HepG2 (cell line): ENCODE measurements around the gene MAP2K7. TPM values are rescaled to one million over a fixed set of nuclear protein-coding genes. Genes with fewer than 3 reads are reported as not detected.
A peak's percentile ranks its signal among the peaks of the same experiment; 100 is the strongest.

Source experiments
- ARID4A ChIP-seq: sonication (generic); formaldehyde crosslinking; IDR thresholded peaks from 2 replicates; pipeline ENCODE4 v1.5.0; 2020; ENCODE audit warnings: mild to moderate bottlenecking, missing genetic modification reagents, borderline replicate concordance
- BCL3 ChIP-seq: sonication (generic); formaldehyde crosslinking; IDR thresholded peaks from 2 replicates; pipeline ENCODE4 v1.5.1; 2020; ENCODE audit warnings: mild to moderate bottlenecking, missing genetic modification reagents, moderate library complexity
- BORCS8-MEF2B ChIP-seq: sonication (generic); formaldehyde crosslinking; IDR thresholded peaks from 2 replicates; pipeline ENCODE4 v1.8.0; 2022; ENCODE audit warnings: mild to moderate bottlenecking, missing genetic modification reagents
- CENPT ChIP-seq: sonication (generic); formaldehyde crosslinking; IDR thresholded peaks from 2 replicates; pipeline ENCODE4 v1.8.0; 2022; ENCODE audit warnings: low read depth, mild to moderate bottlenecking, moderate library complexity, missing genetic modification reagents
- FOSL2 ChIP-seq: sonication (generic); formaldehyde crosslinking; IDR thresholded peaks from 2 replicates; pipeline ENCODE4 v1.4.0; 2020; ENCODE audit warnings: missing genetic modification reagents
- HES4 ChIP-seq: sonication (generic); formaldehyde crosslinking; IDR thresholded peaks from 2 replicates; pipeline ENCODE4 v1.9.0; 2021; ENCODE audit warnings: mild to moderate bottlenecking, missing genetic modification reagents, borderline replicate concordance
- HNRNPUL1 ChIP-seq: fragments of 200-400 bp; formaldehyde crosslinking; IDR thresholded peaks from 2 replicates; pipeline ENCODE4 v1.6.1; 2017; ENCODE audit warnings: low read depth, mild to moderate bottlenecking, low read length, moderate library complexity
- MYC ChIP-seq: sonication (generic); formaldehyde crosslinking; IDR thresholded peaks from 2 replicates; pipeline ENCODE4 v1.9.0; 2021; ENCODE audit warnings: missing genetic modification reagents, borderline replicate concordance
- SP2 ChIP-seq: sonication (generic); formaldehyde crosslinking; IDR thresholded peaks from 2 replicates; pipeline ENCODE4 v1.5.1; 2020; ENCODE audit warnings: mild to moderate bottlenecking, missing genetic modification reagents
- ZFP91 ChIP-seq: sonication (generic); formaldehyde crosslinking; IDR thresholded peaks from 2 replicates; pipeline ENCODE4 v1.9.0; 2022; ENCODE audit warnings: missing genetic modification reagents, mild to moderate bottlenecking, borderline replicate concordance
- ZNF329 ChIP-seq: sonication (generic); formaldehyde crosslinking; IDR thresholded peaks from 2 replicates; pipeline ENCODE4 v1.9.0; 2021; ENCODE audit warnings: low read depth, mild to moderate bottlenecking, missing genetic modification reagents
- ZNF546 ChIP-seq: sonication (generic); formaldehyde crosslinking; conservative IDR thresholded peaks from 2 replicates; pipeline ENCODE4 v1.8.1; 2023; ENCODE audit warnings: mild to moderate bottlenecking, missing genetic modification reagents
- ZNF678 ChIP-seq: sonication (generic); formaldehyde crosslinking; IDR thresholded peaks from 2 replicates; pipeline ENCODE4 v1.4.0; 2020; ENCODE audit warnings: mild to moderate bottlenecking, missing genetic modification reagents
- ZNF724P ChIP-seq: sonication (generic); formaldehyde crosslinking; IDR thresholded peaks from 2 replicates; pipeline ENCODE4 v1.8.0; 2022; ENCODE audit warnings: missing genetic modification reagents, borderline replicate concordance
- ZNF777 ChIP-seq: sonication (generic); formaldehyde crosslinking; IDR thresholded peaks from 2 replicates; pipeline ENCODE4 v1.4.0; 2020; ENCODE audit warnings: missing genetic modification reagents
- polyA plus RNA-seq, 8 experiments: library from polyadenylated mRNA; depleted of rRNA in 3 of 8; stranded (reverse) in 7 of 8; unstranded in 1 of 8; fragments of >200 nt; fragmentation: Illumina TruSeq in 4 of 8; extraction: Trizol in 4 of 8; gene quantifications; 2 replicates each; pipeline versions ENCODE4 v1.2.1 to v1.2.3, GENCODE V29; 2011 to 2016; ENCODE audit warnings: low read depth in 4 of 8, missing spikeins in 1 of 8, mixed read lengths in 1 of 8; ENCODE audit not compliant: insufficient read depth in 1 of 8
- total RNA-seq, 5 experiments: library from RNA; depleted of rRNA; stranded (reverse); fragments of >200 nt; fragmentation: Illumina TruSeq; extraction: Trizol; gene quantifications; 2 replicates each; pipeline ENCODE4 v1.2.3, GENCODE V29; 2016; ENCODE audit warnings: low read depth in 1 of 5
- TF ChIP-seq, protein P1 (sequence below): sonication (generic); formaldehyde crosslinking; IDR thresholded peaks from 2 replicates; pipeline ENCODE4 v1.4.0; 2020; ENCODE audit warnings: missing genetic modification reagents

Gene MAP2K7
- total and polyA plus RNA-seq, 2 of the 13 experiments (the other 11 are each of a cell fraction or from before 2014, with no cell fraction given): 9.0 to 10.8 TPM

GRCh38 chr19:7916103-7916954, 12.7 kb downstream of the MAP2K7 start (continued):
- TF ChIP-seq ARID4A (peak; percentile 43; the same call in 1 of the 2 replicates), ZNF546 (CRISPR knock-in tag) (0 out of 2 replicates have a peak, but pooled peaks have one; percentile 47), CENPT (0 out of 2 replicates have a peak, but pooled peaks have one; percentile 64), HNRNPUL1 (no peak), SP2 (peak; percentile 27; the same call in 1 of the 2 replicates), FOSL2 (CRISPR knock-in tag) (no peak), HES4 (CRISPR knock-in tag) (peak; percentile 43), BORCS8-MEF2B (no peak; the same call in 1 of the 2 replicates), ZNF329 (0 out of 2 replicates have a peak, but pooled peaks have one; percentile 27), BCL3 (CRISPR knock-in tag) (peak; percentile 71), ZFP91 (CRISPR knock-in tag) (peak; percentile 36; the same call in 1 of the 2 replicates), MYC (CRISPR knock-in tag) (peak; percentile 48), ZNF724P (CRISPR knock-in tag) (peak; percentile 42; the same call in 1 of the 2 replicates), ZNF678 (CRISPR knock-in tag) (peak; percentile 53; the same call in 1 of the 2 replicates), ZNF777 (peak; percentile 61)
- TF ChIP-seq, protein P1, sequence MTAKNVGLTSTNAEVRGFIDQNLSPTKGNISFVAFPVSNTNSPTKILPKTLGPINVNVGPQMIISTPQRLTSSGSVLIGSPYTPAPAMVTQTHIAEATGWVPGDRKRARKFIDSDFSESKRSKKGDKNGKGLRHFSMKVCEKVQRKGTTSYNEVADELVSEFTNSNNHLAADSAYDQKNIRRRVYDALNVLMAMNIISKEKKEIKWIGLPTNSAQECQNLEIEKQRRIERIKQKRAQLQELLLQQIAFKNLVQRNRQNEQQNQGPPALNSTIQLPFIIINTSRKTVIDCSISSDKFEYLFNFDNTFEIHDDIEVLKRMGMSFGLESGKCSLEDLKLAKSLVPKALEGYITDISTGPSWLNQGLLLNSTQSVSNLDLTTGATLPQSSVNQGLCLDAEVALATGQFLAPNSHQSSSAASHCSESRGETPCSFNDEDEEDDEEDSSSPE: peak; percentile 66
